HK-2 (cell line): Measurements from ENCODE around the gene PCDH12.
"Not testable (repeated sequence)": the region's sequence is repeated elsewhere in the genome, so short reads cannot be mapped to it uniquely, and the experiment has no call there.

ENCODE experiments used
- DNase-seq: peaks from one replicate; pipeline ENCODE4 v3.0.0-alpha.2; 2018; ENCODE audit not compliant: unreplicated experiment

Gene PCDH12

GRCh38 chr5:141940695-141941271 lies 17.2 kb downstream of the PCDH12 start:
- no peak for DNase-seq

GRCh38 chr5:141935538-141935937 lies 22.5 kb downstream of the PCDH12 start:
- no peak for DNase-seq

- no peak for DNase-seq
These were observed 23.7 kb downstream of the PCDH12 start for GRCh38 chr5:141934099-141934844.

- DNase-seq = no peak
These were observed 24.9 kb downstream of the PCDH12 start for GRCh38 chr5:141933151-141933550.

GRCh38 chr5:141931694-141932093 lies 26.3 kb downstream of the PCDH12 start:
- no peak for DNase-seq

- DNase-seq = no peak
These were observed 28.5 kb downstream of the PCDH12 start for GRCh38 chr5:141929398-141930058.

GRCh38 chr5:141928051-141928450 lies 30.0 kb downstream of the PCDH12 start:
- no peak for DNase-seq

GRCh38 chr5:141926434-141926833 lies 31.6 kb downstream of the PCDH12 start:
- DNase-seq = no peak

- peak; percentile 87 for DNase-seq
These were observed 34.3 kb downstream of the PCDH12 start, which contains the start of gene DELE1 for GRCh38 chr5:141923448-141924313. TSS of gene DELE1 (plus strand) at chr5:141923871. CDS start at chr5:141923942, 71 bp downstream.

- DNase-seq = not testable (repeated sequence)
These were observed 35.1 kb downstream of the PCDH12 start for GRCh38 chr5:141922827-141923447.

GRCh38 chr5:141920771-141921170 lies 37.2 kb downstream of the PCDH12 start:
- no peak for DNase-seq

GRCh38 chr5:141919218-141920119 lies 38.5 kb downstream of the PCDH12 start:
- DNase-seq = no peak

- no peak for DNase-seq
These were observed 40.2 kb downstream of the PCDH12 start for GRCh38 chr5:141917760-141918159.

GRCh38 chr5:141916522-141916921 lies 41.5 kb downstream of the PCDH12 start:
- no peak for DNase-seq

- DNase-seq = no peak
These were observed 42.1 kb downstream of the PCDH12 start for GRCh38 chr5:141915881-141916336.

GRCh38 chr5:141914797-141915196 lies 43.2 kb downstream of the PCDH12 start:
- no peak for DNase-seq

GRCh38 chr5:141914199-141914743 lies 43.7 kb downstream of the PCDH12 start:
- DNase-seq = no peak

- DNase-seq = no peak
These were observed 44.3 kb downstream of the PCDH12 start for GRCh38 chr5:141913560-141914198.

GRCh38 chr5:141910271-141910673 lies 47.7 kb downstream of the PCDH12 start:
- DNase-seq = no peak
